K562 (cell line): Measurements from ENCODE around the gene KAT14. TPM values are rescaled to one million over a fixed set of nuclear protein-coding genes. Genes with fewer than 3 reads are reported as not detected.
A peak's percentile ranks its signal among the peaks of the same experiment; 100 is the strongest.

ENCODE experiments used
- ATAC-seq: fragments of 200-7000 bp; cut with Tn5 transposase; 3 replicates; pipeline ENCODE4 v1.9.1; 2020; ENCODE audit warnings: moderate library complexity
- BruUV-seq: library from RNA; stranded (reverse); fragments of 400-500 nt; replicated peaks from 2 replicates; lab custom pipeline; 2021; lab: Mats Ljungman, UMichigan
- CTCF ChIA-PET: fragments of 300-600 bp; formaldehyde crosslinking; extraction: SDS; loops from one replicate; lab custom pipeline; 2021; ENCODE audit warnings: low intra/inter-chr PET ratio; lab: Yijun Ruan, JAX
- POLR2A ChIA-PET: fragments of 300-600, 350-650 bp; sonication (Branson Sonifier 250); formaldehyde crosslinking; extraction: SDS; loops from one replicate; lab custom pipeline; 2021; ENCODE audit warnings: antibody characterized with exemption, inconsistent platforms; lab: Yijun Ruan, JAX
- DNase-seq, 4 experiments: peaks; one replicate each; pipeline versions ENCODE4 v3.0.0 to v3.0.0-alpha.2; 2011 to 2018; ENCODE audit warnings: low spot score in 3 of 4, mixed read lengths in 3 of 4; ENCODE audit errors: extremely low read depth in 1 of 4
- FAIRE-seq: peaks from 2 replicates; lab custom pipeline; 2011; peaks lifted over from hg19 to GRCh38; lab: Jason Lieb, UNC
- H2AFZ ChIP-seq: 2 replicates; pipeline ENCODE4 v1.6.0; 2011; ENCODE audit warnings: low read depth, low read length, control low read depth, inconsistent platforms
- H3K27ac ChIP-seq: fragments of 200-600 bp; 3 replicates; pipeline ENCODE4 v1.8.0; 2011; ENCODE audit warnings: low read depth, mild to moderate bottlenecking, control low read depth, inconsistent platforms, low read length, moderate library complexity, mixed read lengths; ENCODE audit errors: extremely low read depth
- H3K27me3 ChIP-seq, 2 experiments: fragments of 300-600 bp in 1 of 2; 2 replicates in 1 of 2; 3 replicates in 1 of 2; pipeline versions ENCODE4 v1.6.0 to v1.8.0; 2011; ENCODE audit warnings: inconsistent platforms in 2 of 2, low read length in 2 of 2, mild to moderate bottlenecking in 1 of 2, mixed read lengths in 1 of 2, moderate library complexity in 1 of 2; ENCODE audit not compliant: control insufficient read depth in 2 of 2, insufficient read depth in 2 of 2
- H3K36me3 ChIP-seq: fragments of 300-600 bp; 3 replicates; pipeline ENCODE4 v1.8.0; 2011; ENCODE audit warnings: mild to moderate bottlenecking, low read length, inconsistent platforms; ENCODE audit not compliant: control insufficient read depth, insufficient read depth
- H3K4me1 ChIP-seq, 2 experiments: fragments of 200-600 bp in 1 of 2; replicated peaks in 1 of 2; 2 replicates in 1 of 2; 3 replicates in 1 of 2; pipeline versions ENCODE4 v1.5.1 to v1.8.0; 2011; ENCODE audit warnings: inconsistent platforms in 2 of 2, low read length in 2 of 2, mild to moderate bottlenecking in 1 of 2, mixed read lengths in 1 of 2, moderate library complexity in 1 of 2; ENCODE audit not compliant: control insufficient read depth in 2 of 2, insufficient read depth in 2 of 2
- H3K4me2 ChIP-seq: 2 replicates; pipeline ENCODE4 v1.6.1; 2011; ENCODE audit warnings: low read length, control low read depth, inconsistent platforms, mixed read lengths; ENCODE audit not compliant: insufficient read depth
- H3K4me3 ChIP-seq: fragments of 200-600 bp; sonication (generic), shearing (Covaris generic); 2 replicates; pipeline ENCODE4 v1.5.1; 2016; ENCODE audit warnings: control low read depth, inconsistent platforms
- H3K79me2 ChIP-seq: fragments of 200-600 bp; 3 replicates; pipeline ENCODE4 v1.8.0; 2011; ENCODE audit warnings: low read length, inconsistent platforms; ENCODE audit not compliant: control insufficient read depth, insufficient read depth
- H3K9ac ChIP-seq, 2 experiments: 2 replicates each; pipeline versions ENCODE4 v1.6.0 to v1.6.1; 2011; ENCODE audit warnings: low read depth in 2 of 2, low read length in 2 of 2, control low read depth in 1 of 2, inconsistent platforms in 1 of 2, mild to moderate bottlenecking in 1 of 2, mixed read lengths in 1 of 2; ENCODE audit not compliant: insufficient read depth in 1 of 2
- H3K9me1 ChIP-seq: one replicate; pipeline ENCODE4 v1.6.0; 2011; ENCODE audit warnings: inconsistent platforms, mild to moderate bottlenecking, low read length, moderate library complexity; ENCODE audit not compliant: control insufficient read depth, insufficient read depth
- H3K9me3 ChIP-seq: replicated peaks from 2 replicates; pipeline ENCODE4 v1.5.1; 2011; ENCODE audit warnings: low read depth, low read length, inconsistent platforms; ENCODE audit not compliant: control insufficient read depth, insufficient read depth
- H4K20me1 ChIP-seq: replicated peaks from 2 replicates; pipeline ENCODE4 v1.6.1; 2011; ENCODE audit warnings: low read length, inconsistent platforms, mixed read lengths; ENCODE audit not compliant: control insufficient read depth, insufficient read depth
- CTCF ChIP-seq, 3 experiments: IDR thresholded peaks in 2 of 3; conservative IDR thresholded peaks in 1 of 3; 2 replicates each; pipeline ENCODE4 v1.5.1; 2011 to 2012; ENCODE audit warnings: low read length in 3 of 3, mild to moderate bottlenecking in 3 of 3, control low read depth in 2 of 3, improper control_type of control experiment in 1 of 3, inconsistent platforms in 1 of 3, low read depth in 1 of 3, mixed read lengths in 1 of 3, moderate library complexity in 1 of 3; ENCODE audit not compliant: insufficient read depth in 2 of 3
- NR3C1 ChIP-seq: sonication (generic); formaldehyde crosslinking; IDR thresholded peaks from 2 replicates; pipeline ENCODE4 v1.8.1; 2022; ENCODE audit warnings: missing genetic modification reagents
- RAD21 ChIP-seq, 2 experiments: fragments of 250-450 bp in 1 of 2; fragments of 450-650 bp in 1 of 2; sonication (Bioruptor Pico) in 1 of 2; formaldehyde crosslinking in 1 of 2; IDR thresholded peaks in 1 of 2; conservative IDR thresholded peaks in 1 of 2; 2 replicates each; pipeline versions ENCODE4 v1.4.0 to v1.8.0; 2020 to 2022; ENCODE audit warnings: mild to moderate bottlenecking in 2 of 2, moderate library complexity in 1 of 2
- whole genome bisulfite sequencing: fragments of 100-300 bp; shearing (Covaris generic); methylation state at CpG from one replicate; pipeline ENCODE4 v1.1.6; 2016; ENCODE audit warnings: low coverage, mixed read lengths; ENCODE audit not compliant: insufficient coverage; ENCODE audit errors: missing lambda C conversion rate; 5-methylcytosine and 5-hydroxymethylcytosine counted together
- in situ Hi-C: fragments of 300-500 bp; cut with MboI; formaldehyde crosslinking; loops from 4 replicates; pipeline ENCODE4 v1.15.0; 2018; ENCODE audit warnings: inconsistent platforms, mixed read lengths
- intact Hi-C: fragments of 100-400 bp; cut with micrococcal nuclease; formaldehyde crosslinking; loops from 2 replicates; pipeline ENCODE4 v1.14.2; 2022
- polyA plus RNA-seq, 8 experiments: library from polyadenylated mRNA; depleted of rRNA in 4 of 8; stranded (reverse) in 5 of 8; unstranded in 3 of 8; fragments of >200 nt; fragmentation: Nextera tagmentation in 2 of 8; fragmentation: Illumina TruSeq in 1 of 8; extraction: Ambion mirVana in 2 of 8; extraction: Trizol in 1 of 8; gene quantifications; 2 replicates each; pipeline versions ENCODE4 v1.2.1 to v1.2.3, GENCODE V29; 2011 to 2014; ENCODE audit warnings: inconsistent platforms in 1 of 8, missing spikeins in 1 of 8
- total RNA-seq, 7 experiments: library from RNA; depleted of rRNA in 6 of 7; stranded (reverse); fragments of >200 nt in 6 of 7; fragmentation: Illumina TruSeq in 2 of 7; extraction: Trizol in 2 of 7; gene quantifications; 2 replicates each; pipeline versions ENCODE4 v1.2.1 to v1.2.3, GENCODE V29; 2011 to 2021; ENCODE audit warnings: low replicate concordance in 1 of 7

Gene KAT14
- total and polyA plus RNA-seq, 9 of the 15 experiments (the other 6 are each of a cell fraction or from before 2014, with no cell fraction given) = 1.7 to 7.2 (median 5.6) TPM

GRCh38 chr20:18090044-18090443, 47.6 kb upstream of the KAT14 start:
- Histone ChIP-seq H2AFZ (no peak overlapping the region), H3K9ac (no peak overlapping the region), H3K9me1 (no peaks in the 10 kb centered on the region), H3K4me1 (no peaks in the 10 kb centered on the region; a peak in 2 of 5 replicates), H3K4me3 (no peak overlapping the region), H3K79me2 (no peaks in the 10 kb centered on the region), H4K20me1 (no peaks in the 10 kb centered on the region), H3K4me2 (no peak overlapping the region), H3K36me3 (no peaks in the 10 kb centered on the region), H3K9me3 (no peaks in the 10 kb centered on the region), H3K27me3 (peaks cover 7 to 30% of the 10 kb centered on the region in 2 experiments), H3K27ac (no peak overlapping the region)
- ChIA-PET POLR2A (no interaction called here), CTCF (no interaction called here)
- TF ChIP-seq CTCF (IDR thresholded peaks at IDR 0.05 in 2 of 3, conservative IDR thresholded peaks at IDR 0.05 in 1 of 3; ENCODE audit: insufficient read depth in 2 of 3, low read depth in 1 of 3, low read length in 3 of 3) (peak in 2 of 3 experiments; percentile 37 to 61; a peak in 4 of 6 replicates), NR3C1 (no peak), RAD21 (CRISPR knock-in tag; conservative IDR thresholded peaks at IDR 0.05 in 1 of 2, IDR thresholded peaks at IDR 0.05 in 1 of 2) (peak in 1 of 2 experiments; percentile 13; a peak in 1 of 4 replicates)
- intact Hi-C loops = no loop called here
- no TSS peak for BruUV-seq
- DNase-seq (peak in 1 of 4 experiments; percentile 9), FAIRE-seq (no peak), ATAC-seq (no peak)
- 0% methylated on average over 3 of the region's 3 CpGs for WGBS
- in situ Hi-C loops = no loop called here
